ENCODE data around the gene PLEKHM3. TPM values are rescaled to one million over a fixed set of nuclear protein-coding genes. Genes with fewer than 3 reads are reported as not detected.

The PLEKHM3 gene
- total and polyA plus RNA-seq, 2 experiments from 2014 or later: 3.9 to 8.8 TPM

DNA sequence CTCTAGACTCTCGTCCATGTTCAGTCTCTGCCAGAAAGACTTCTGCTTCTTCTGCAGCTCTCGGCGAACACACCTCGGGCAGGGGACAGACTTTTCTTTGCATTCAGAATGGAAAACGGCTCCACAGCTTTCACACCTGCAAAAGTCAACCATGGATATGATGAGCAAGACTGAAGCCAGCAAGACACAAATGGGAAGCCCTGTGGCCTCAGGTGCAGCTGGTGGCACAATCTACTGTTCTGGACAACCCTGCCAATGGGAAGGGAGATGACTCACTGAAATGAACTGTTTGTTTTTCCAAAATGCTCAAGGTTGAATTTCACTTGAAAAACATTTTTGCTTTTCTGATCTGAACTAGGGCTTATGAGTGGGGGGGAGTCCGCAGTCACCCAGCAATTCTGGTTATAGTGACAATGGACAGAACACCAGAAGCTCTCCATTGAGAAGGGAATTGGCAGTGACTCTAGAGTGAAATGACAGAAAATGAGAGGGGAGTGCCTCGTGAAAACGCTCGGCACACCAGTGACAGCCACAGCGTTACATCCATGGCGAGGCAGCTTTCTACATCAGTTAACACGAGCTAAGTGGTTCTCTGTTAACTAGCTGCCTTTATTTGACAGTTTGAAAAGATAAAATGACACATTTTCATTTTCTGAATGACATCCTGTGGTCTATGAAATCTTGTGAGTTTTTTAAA is 196.8 kb downstream of the PLEKHM3 start:
- Histone ChIP-seq H3K9me2 (ENCODE audit: insufficient read depth) (no peaks in the 10 kb centered on the region), H3K27ac (ENCODE audit: low read depth) (0 out of 2 replicates have a peak overlapping the region, but pooled peaks have one; percentile 19), H3K4me3 (no peak overlapping the region), H3K36me3 (ENCODE audit: insufficient read depth) (no peaks in the 10 kb centered on the region), H2AFZ (no peak overlapping the region), H3K4me2 (no peak overlapping the region), H4K20me1 (replicated peaks; ENCODE audit: insufficient read depth) (no peaks in the 10 kb centered on the region), H3K79me2 (replicated peaks; ENCODE audit: insufficient read depth) (no peaks in the 10 kb centered on the region), H3F3A (replicated peaks; ENCODE audit: low read depth) (peaks cover 5% of the 10 kb centered on the region; the same call in 1 of the 2 replicates), H3K27me3 (ENCODE audit: insufficient read depth) (no peaks in the 10 kb centered on the region), H3K4me1 (ENCODE audit: insufficient read depth) (no peaks in the 10 kb centered on the region)
- TF ChIP-seq, protein P1, sequence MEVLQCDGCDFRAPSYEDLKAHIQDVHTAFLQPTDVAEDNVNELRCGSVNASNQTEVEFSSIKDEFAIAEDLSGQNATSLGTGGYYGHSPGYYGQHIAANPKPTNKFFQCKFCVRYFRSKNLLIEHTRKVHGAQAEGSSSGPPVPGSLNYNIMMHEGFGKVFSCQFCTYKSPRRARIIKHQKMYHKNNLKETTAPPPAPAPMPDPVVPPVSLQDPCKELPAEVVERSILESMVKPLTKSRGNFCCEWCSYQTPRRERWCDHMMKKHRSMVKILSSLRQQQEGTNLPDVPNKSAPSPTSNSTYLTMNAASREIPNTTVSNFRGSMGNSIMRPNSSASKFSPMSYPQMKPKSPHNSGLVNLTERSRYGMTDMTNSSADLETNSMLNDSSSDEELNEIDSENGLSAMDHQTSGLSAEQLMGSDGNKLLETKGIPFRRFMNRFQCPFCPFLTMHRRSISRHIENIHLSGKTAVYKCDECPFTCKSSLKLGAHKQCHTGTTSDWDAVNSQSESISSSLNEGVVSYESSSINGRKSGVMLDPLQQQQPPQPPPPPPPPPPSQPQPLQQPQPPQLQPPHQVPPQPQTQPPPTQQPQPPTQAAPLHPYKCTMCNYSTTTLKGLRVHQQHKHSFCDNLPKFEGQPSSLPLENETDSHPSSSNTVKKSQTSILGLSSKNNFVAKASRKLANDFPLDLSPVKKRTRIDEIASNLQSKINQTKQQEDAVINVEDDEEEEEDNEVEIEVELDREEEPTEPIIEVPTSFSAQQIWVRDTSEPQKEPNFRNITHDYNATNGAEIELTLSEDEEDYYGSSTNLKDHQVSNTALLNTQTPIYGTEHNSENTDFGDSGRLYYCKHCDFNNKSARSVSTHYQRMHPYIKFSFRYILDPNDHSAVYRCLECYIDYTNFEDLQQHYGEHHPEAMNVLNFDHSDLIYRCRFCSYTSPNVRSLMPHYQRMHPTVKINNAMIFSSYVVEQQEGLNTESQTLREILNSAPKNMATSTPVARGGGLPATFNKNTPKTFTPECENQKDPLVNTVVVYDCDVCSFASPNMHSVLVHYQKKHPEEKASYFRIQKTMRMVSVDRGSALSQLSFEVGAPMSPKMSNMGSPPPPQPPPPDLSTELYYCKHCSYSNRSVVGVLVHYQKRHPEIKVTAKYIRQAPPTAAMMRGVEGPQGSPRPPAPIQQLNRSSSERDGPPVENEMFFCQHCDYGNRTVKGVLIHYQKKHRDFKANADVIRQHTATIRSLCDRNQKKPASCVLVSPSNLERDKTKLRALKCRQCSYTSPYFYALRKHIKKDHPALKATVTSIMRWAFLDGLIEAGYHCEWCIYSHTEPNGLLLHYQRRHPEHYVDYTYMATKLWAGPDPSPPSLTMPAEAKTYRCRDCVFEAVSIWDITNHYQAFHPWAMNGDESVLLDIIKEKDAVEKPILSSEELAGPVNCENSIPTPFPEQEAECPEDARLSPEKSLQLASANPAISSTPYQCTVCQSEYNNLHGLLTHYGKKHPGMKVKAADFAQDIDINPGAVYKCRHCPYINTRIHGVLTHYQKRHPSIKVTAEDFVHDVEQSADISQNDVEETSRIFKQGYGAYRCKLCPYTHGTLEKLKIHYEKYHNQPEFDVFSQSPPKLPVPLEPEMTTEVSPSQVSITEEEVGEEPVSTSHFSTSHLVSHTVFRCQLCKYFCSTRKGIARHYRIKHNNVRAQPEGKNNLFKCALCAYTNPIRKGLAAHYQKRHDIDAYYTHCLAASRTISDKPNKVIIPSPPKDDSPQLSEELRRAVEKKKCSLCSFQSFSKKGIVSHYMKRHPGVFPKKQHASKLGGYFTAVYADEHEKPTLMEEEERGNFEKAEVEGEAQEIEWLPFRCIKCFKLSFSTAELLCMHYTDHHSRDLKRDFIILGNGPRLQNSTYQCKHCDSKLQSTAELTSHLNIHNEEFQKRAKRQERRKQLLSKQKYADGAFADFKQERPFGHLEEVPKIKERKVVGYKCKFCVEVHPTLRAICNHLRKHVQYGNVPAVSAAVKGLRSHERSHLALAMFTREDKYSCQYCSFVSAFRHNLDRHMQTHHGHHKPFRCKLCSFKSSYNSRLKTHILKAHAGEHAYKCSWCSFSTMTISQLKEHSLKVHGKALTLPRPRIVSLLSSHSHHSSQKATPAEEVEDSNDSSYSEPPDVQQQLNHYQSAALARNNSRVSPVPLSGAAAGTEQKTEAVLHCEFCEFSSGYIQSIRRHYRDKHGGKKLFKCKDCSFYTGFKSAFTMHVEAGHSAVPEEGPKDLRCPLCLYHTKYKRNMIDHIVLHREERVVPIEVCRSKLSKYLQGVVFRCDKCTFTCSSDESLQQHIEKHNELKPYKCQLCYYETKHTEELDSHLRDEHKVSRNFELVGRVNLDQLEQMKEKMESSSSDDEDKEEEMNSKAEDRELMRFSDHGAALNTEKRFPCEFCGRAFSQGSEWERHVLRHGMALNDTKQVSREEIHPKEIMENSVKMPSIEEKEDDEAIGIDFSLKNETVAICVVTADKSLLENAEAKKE (CRISPR knock-in tag; IDR thresholded peaks at IDR 0.05): no peak
- no peak for TF ChIP-seq CREB1 (CRISPR knock-in tag; IDR thresholded peaks at IDR 0.05; ENCODE audit: low read depth)
- TF ChIP-seq EZH2 (IDR thresholded peaks at IDR 0.05; ENCODE audit: low read depth, unreplicated experiment): no peak
- TF ChIP-seq STAT1 (IDR thresholded peaks at IDR 0.05; ENCODE audit: unreplicated experiment): no peak
- no peak for TF ChIP-seq ZNF331 (CRISPR knock-in tag; IDR thresholded peaks at IDR 0.05; ENCODE audit: low read depth)
- TF ChIP-seq, protein P2, sequence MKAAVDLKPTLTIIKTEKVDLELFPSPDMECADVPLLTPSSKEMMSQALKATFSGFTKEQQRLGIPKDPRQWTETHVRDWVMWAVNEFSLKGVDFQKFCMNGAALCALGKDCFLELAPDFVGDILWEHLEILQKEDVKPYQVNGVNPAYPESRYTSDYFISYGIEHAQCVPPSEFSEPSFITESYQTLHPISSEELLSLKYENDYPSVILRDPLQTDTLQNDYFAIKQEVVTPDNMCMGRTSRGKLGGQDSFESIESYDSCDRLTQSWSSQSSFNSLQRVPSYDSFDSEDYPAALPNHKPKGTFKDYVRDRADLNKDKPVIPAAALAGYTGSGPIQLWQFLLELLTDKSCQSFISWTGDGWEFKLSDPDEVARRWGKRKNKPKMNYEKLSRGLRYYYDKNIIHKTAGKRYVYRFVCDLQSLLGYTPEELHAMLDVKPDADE (IDR thresholded peaks at IDR 0.05): no peak
- TF ChIP-seq, protein P3, sequence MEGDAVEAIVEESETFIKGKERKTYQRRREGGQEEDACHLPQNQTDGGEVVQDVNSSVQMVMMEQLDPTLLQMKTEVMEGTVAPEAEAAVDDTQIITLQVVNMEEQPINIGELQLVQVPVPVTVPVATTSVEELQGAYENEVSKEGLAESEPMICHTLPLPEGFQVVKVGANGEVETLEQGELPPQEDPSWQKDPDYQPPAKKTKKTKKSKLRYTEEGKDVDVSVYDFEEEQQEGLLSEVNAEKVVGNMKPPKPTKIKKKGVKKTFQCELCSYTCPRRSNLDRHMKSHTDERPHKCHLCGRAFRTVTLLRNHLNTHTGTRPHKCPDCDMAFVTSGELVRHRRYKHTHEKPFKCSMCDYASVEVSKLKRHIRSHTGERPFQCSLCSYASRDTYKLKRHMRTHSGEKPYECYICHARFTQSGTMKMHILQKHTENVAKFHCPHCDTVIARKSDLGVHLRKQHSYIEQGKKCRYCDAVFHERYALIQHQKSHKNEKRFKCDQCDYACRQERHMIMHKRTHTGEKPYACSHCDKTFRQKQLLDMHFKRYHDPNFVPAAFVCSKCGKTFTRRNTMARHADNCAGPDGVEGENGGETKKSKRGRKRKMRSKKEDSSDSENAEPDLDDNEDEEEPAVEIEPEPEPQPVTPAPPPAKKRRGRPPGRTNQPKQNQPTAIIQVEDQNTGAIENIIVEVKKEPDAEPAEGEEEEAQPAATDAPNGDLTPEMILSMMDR (conservative IDR thresholded peaks at IDR 0.05; ENCODE audit: low read depth in 2 of 2): no peak
- TF ChIP-seq NANOG (IDR thresholded peaks at IDR 0.05; ENCODE audit: borderline replicate concordance): no peak
- TF ChIP-seq JUNB (IDR thresholded peaks at IDR 0.05; ENCODE audit: unreplicated experiment): no peak
- TF ChIP-seq EZH2phosphoT487 (IDR thresholded peaks at IDR 0.05; ENCODE audit: unreplicated experiment): no peak
- no peak for TF ChIP-seq POLR2AphosphoS5 (IDR thresholded peaks at IDR 0.05; ENCODE audit: low read depth)
- TF ChIP-seq REST (IDR thresholded peaks at IDR 0.05; ENCODE audit: unreplicated experiment): no peak
- TF ChIP-seq ZNF114 (CRISPR knock-in tag; IDR thresholded peaks at IDR 0.05): no peak
- Mint-ChIP-seq H3K27ac (no peak overlapping the region), H3K36me3 (ENCODE audit: low read depth) (no peaks in the 10 kb centered on the region), H3K4me3 (no peak overlapping the region), H3K4me1 (peaks cover 7% of the 10 kb centered on the region; the same call in 1 of the 3 replicates), H3K9me3 (no peaks in the 10 kb centered on the region), H3K27me3 (ENCODE audit: insufficient read depth, low read depth, poor library complexity) (peaks cover 6% of the 10 kb centered on the region)
- ATAC-seq (no peak), DNase-seq (ENCODE audit: low spot score) (no peak)

Measured in GM23338 (cell line).